H54 (cell line): ENCODE measurements around the gene RPL7A.
"Not testable (repeated sequence)": the region's sequence is repeated elsewhere in the genome, so short reads cannot be mapped to it uniquely, and the experiment has no call there.

Experiments
- DNase-seq: peaks from one replicate; pipeline ENCODE4 v3.0.0; 2011; ENCODE audit warnings: low spot score, mixed read lengths; ENCODE audit not compliant: insufficient read length
- FAIRE-seq: peaks from 3 replicates; lab custom pipeline; 2011; peaks lifted over from hg19 to GRCh38; lab: Jason Lieb, UNC
- POLR2A ChIP-seq: IDR thresholded peaks from 2 replicates; pipeline ENCODE4 v1.6.1; 2011; ENCODE audit warnings: low read depth, mild to moderate bottlenecking, low read length

Gene RPL7A

DNA sequence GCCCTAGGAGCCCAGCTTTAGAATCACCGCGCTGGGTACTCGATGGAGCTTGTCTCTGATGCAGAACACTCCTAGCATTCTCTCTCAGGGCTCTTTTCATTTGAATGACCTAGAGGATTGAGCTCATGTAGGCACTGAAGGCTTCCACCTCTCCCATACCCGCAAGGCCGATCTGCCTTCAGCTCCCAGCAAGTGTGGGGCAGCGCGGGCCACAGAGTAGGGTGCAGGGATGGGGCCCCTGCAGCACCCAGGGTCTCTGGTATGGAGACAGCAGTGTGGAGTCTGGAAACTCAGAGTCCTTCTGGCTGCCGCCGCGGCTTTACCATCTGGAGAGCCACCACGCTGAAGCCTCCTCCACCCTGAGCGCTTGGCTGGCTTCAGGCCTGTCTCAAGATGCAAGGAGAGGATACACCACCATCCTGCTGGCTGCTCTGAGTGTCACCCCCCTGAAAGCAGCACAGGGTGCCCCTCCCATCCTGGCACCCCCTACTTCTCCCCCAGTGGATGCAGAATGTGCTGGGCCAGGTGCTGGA, 41.1 kb downstream of the RPL7A start:
- DNase-seq (no peak), FAIRE-seq (no peak)
- no peak for TF ChIP-seq POLR2A

DNA sequence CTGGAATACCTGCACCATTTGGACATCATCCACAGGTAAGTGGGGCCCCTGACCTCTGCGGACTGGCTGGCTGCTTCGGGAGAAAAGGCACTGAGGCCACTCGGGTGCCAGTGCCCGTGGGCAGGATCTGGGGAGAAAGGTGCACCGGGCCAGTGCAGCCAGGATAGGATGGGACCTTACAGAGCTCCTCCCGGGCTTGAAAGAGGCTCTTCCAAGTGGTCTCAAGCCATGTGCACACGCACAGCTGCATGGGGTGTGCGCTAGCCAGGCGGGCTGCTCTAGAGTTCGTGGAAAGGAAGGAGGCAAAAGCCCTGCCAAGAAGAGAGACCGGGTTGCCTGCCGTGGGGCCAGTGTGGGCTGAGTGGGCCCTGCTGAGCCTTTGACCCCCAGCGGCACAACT, 41.5 kb downstream of the RPL7A start:
- DNase-seq = no peak
- TF ChIP-seq POLR2A = no peak
- FAIRE-seq = no peak

DNA sequence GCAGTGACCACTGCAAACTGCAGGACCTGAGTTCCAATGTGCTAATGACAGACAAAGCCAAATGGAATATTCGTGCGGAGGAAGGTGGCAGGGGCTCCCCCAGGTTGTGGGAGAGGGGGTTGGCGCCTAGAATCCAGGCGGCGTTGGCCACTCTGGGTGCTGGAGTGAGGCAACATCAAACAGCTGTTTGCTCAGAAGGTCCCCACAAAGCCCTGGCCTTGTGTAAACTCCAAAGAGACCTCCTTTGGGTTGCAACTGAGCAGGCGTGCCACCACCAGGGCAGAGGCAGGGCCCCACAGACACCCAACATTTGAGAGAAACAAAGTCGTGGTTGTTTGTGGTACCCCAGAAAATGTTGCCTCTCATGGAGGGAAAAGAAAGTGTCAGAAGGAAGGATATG, 42.7 kb downstream of the RPL7A start:
- TF ChIP-seq POLR2A = no peak
- DNase-seq (no peak), FAIRE-seq (no peak)

DNA sequence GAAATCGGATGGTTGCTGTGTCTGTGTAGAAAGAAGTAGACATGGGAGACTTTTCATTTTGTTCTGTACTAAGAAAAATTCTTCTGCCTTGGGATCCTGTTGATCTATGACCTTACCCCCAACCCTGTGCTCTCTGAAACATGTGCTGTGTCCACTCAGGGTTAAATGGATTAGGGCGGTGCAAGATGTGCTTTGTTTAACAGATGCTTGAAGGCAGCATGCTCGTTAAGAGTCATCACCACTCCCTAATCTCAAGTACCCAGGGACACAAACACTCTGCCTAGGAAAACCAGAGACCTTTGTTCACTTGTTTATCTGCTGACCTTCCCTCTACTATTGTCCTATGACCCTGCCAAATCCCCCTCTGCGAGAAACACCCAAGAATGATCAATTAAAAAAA, 43.4 kb downstream of the RPL7A start:
- not testable (repeated sequence) for DNase-seq, FAIRE-seq

DNA sequence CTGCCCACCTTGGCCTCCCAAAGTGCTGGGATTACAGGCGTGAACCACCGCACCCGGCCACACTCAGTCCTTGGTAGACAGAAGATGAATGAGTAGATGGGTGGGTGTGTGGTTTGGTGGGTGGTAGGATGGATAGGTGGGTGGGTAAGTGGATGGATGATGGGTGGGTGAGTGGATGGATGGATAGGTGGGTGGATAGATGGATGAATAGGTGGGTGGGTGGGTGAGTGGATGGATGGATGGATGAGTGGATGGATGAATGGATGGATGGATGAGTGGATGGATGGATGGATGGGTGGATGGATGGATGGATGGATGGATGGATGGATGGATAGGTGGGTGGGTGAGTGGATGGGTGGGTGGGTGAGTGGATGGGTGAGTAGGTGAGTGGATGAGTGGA, 44.3 kb downstream of the RPL7A start:
- not testable (repeated sequence) for DNase-seq, FAIRE-seq

DNA sequence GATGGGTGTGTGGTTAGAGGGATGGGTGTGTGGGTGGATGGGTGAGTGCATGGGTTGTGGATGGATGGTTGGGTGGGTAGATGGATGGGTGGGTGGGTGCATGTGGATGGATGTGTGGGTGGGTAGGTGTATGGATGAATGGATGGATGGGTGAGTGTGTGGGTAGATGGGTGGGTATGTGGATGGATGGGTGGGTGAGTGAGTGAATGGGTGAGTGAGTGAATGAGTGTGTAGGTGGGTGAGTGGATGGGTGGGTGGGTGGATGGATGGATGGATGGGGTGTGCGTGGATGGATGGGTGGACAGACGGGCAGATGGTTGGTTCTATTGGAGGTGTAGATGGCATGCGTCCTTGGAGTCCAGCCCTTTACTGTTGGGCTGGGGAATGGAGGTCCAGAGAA, 45.4 kb downstream of the RPL7A start:
- FAIRE-seq (no peak), DNase-seq (no peak)
- TF ChIP-seq POLR2A = no peak

DNA sequence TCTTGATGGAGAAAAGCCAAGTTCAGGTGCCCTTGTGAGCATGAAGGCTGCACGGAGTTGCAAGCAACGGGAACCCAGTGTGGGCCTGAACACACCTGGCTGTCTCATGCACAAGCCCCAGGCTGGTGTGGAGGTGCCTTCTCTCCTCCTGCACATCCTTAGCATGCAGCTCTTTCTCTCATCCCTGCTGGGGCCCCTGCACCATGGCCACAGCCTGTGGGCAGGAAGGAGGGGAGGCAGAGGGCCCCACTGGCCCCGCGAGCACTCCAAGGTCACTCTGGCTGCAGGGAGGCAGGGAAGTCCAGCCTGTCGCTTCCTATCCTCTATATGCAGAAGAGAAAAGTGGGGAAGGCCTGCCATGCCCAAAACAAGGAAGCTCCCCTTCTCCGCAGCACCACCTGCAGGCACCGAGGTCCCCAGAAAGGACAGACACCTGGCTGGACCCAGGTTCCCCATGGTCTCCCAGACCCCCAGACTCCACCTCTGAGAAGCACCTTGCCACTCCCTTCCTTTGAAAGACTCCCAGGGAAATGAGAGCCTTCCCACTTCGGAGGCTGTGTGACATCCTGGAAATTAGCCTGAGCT, 46.8 kb downstream of the RPL7A start:
- no peak for FAIRE-seq
- no peak for TF ChIP-seq POLR2A

DNA sequence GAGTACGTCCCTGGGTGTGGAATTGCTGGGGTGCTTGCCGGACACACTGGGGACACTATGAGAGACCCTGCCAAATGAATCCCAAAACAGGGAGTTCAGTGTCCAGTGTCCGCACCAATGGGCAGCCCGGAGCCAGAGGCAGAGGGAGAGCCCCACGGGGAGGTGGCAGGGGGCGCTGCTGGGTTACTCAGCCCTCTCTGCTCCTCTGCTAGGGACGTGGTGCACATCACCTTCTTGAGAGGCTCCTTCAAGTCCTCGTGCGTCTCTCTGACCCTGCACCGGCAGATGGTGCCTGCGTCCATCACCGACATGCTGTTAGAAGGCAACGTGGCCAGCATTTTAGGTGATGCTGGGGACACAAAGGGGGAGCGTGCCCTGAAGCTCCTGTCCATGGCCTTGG, 48.9 kb downstream of the RPL7A start:
- FAIRE-seq = no peak
- no peak for DNase-seq
- TF ChIP-seq POLR2A = no peak

More for the DNA sequence above, 46.8 kb downstream of the RPL7A start:
- DNase-seq = no peak

DNA sequence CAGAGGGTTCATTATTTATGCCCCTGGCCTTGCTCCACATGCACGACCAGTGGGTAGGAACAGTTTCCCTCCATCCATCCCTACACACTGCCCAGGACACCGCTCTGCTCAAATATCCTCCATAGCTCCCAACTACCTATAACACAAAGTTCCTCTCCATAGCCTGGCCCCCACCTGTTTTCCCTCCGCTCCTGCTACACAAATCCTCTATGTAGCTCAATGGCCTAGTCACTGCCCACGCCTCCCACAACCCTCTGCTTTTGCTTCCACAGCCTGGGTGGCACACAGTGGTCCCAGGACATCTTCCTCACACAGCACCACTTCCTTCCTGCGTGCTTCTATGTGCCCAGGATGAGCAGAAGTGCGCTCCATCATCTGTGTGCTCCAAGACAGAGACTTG, 49.4 kb downstream of the RPL7A start:
- no peak for TF ChIP-seq POLR2A

DNA sequence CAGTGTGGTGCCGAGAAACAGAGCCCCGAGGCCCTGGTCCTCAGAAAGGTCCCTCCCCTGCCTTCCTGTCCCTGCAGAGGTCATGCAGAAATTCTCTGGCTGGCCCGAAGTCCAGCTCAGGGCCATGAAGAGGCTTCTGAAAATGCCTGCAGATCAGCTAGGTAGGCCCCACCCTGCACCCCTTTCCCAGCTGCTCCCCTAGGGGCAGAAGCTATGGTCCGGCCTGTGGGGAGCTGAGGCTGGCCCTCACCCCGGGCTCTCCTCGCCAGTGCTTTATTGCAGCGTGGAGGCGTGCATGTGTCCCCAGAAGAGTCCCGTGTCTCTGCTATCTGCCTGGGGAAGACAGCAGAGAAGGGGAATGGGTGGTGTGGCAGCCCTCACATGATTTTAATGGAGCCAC, 49.9 kb downstream of the RPL7A start:
- no peak for FAIRE-seq
- DNase-seq = no peak
- no peak for TF ChIP-seq POLR2A

More for the DNA sequence above, 49.4 kb downstream of the RPL7A start:
- FAIRE-seq (no peak), DNase-seq (no peak)

DNA sequence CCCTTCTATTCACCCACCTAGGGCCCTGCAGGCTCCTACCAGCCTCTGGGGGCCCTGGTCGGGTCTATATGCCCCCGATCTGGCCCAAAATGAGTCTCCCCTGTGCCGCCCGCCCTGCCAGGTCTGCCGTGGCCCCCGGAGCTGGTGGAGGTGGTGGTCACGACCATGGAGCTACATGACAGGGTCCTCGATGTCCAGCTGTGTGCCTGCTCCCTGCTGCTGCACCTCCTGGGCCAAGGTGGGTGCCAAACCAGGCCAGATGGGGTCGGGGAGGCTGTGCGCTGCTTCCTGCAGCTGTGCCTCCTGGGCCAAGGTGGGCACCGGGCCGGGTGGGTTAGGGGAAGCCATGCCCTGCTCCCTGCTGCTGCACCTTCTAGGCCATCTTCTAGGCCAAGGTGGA, 52.3 kb downstream of the RPL7A start:
- FAIRE-seq = no peak
- no peak for TF ChIP-seq POLR2A
- no peak for DNase-seq
